ENCODE measurements around the gene TMEM256.

TMEM256 gene

GRCh38 chr17:7407485-7408251 lies 3.8 kb upstream of the TMEM256 start, which contains the start of gene NLGN2:
TSS of gene NLGN2 (plus strand) at chr17:7407845. CDS start at chr17:7408256, 411 bp downstream.
- Histone ChIP-seq H3K4me3 (ENCODE audit: low read depth, low read length) (no peak within 1 kb of the TSS), H2AFZ (no peak within 1 kb of the TSS), H3K4me2 (ENCODE audit: low read length) (no peak within 1 kb of the TSS), H3K4me1 (peaks cover 11% of the 10 kb centered on the region), H3K79me2 (no peaks in the 10 kb centered on the region), H3K9me3 (ENCODE audit: control insufficient read depth, low read length) (no peaks in the 10 kb centered on the region), H3K27me3 (ENCODE audit: control insufficient read depth, insufficient read depth, low read length) (no peaks in the 10 kb centered on the region), H3K9ac (no peak within 1 kb of the TSS), H3K36me3 (ENCODE audit: control insufficient read depth, insufficient read depth, low read length) (no peaks in the 10 kb centered on the region), H3K27ac (no peak within 1 kb of the TSS)
- no peak for TF ChIP-seq CTCF (IDR thresholded peaks at IDR 0.05)

DNA sequence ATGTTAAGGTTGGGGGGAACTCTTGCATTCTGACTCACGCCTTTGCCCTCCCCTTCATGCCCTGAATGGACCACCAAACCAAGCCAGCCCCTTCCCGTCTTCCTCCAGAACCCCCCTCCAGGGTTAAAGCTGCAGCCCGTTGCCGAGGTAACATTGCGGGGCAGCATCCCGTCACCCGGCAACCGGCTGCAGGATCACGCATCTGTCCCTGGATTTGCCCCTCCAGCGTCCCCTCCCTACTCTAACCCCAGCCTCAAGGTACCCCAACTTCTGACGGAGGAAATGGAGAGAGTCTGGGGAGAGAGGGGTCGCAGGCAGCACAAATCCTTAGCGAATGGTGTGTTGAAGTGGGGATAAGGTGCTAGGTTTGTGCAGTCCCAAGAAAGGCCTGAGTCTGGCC lies 3.2 kb upstream of the TMEM256 start:
- H2AFZ ChIP-seq, result no peak overlapping the region
- H3K4me1 ChIP-seq, result peaks cover 11% of the 10 kb centered on the region
- no peak for TF ChIP-seq CTCF (IDR thresholded peaks at IDR 0.05)
- no peak overlapping the region for H3K4me3 ChIP-seq (ENCODE audit: low read depth, low read length)
- H3K36me3 ChIP-seq (ENCODE audit: control insufficient read depth, insufficient read depth, low read length), result no peaks in the 10 kb centered on the region
- no peaks in the 10 kb centered on the region for H3K27me3 ChIP-seq (ENCODE audit: control insufficient read depth, insufficient read depth, low read length)
- no peak overlapping the region for H3K27ac ChIP-seq
- no peaks in the 10 kb centered on the region for H3K9me3 ChIP-seq (ENCODE audit: control insufficient read depth, low read length)
- no peak overlapping the region for H3K9ac ChIP-seq
- H3K79me2 ChIP-seq, result no peaks in the 10 kb centered on the region
- no peak overlapping the region for H3K4me2 ChIP-seq (ENCODE audit: low read length)

DNA sequence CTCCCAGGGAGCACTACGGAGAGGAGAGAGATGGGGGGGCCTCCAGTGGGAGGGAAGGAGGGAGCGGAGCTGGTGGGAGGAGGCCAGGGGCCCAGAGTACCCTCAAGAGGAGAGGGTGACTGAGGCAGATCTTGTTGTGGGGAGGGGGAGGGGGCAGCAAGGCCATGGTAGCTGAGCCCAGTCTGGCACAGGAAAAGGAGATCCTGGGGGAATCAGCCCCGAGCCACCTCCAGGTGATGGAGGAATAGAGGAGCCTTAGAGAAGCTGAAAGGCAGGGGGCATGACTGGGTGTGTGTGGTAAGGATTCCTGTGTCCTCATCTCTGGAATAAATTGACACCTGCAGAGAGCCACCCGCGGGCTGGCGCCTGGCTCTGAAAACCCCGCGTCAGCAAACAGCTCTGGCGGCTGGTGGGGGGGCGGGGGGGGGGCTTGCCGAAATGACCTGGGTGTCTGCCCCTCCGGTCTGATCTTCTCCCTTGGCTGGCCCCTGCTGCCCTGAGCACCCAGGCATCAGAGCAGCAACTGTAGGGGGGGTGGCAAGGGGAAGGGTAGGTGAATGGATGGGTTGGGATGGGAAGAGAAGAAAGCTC lies 2.4 kb upstream of the TMEM256 start:
- H3K4me1 ChIP-seq, result peaks cover 11% of the 10 kb centered on the region
- no peaks in the 10 kb centered on the region for H3K27me3 ChIP-seq (ENCODE audit: control insufficient read depth, insufficient read depth, low read length)
- peak overlapping the region; percentile 65 for H3K4me3 ChIP-seq (ENCODE audit: low read depth, low read length)
- H3K9ac ChIP-seq, result no peak overlapping the region
- peak overlapping the region; percentile 87 for H3K4me2 ChIP-seq (ENCODE audit: low read length)
- H2AFZ ChIP-seq, result no peak overlapping the region
- no peaks in the 10 kb centered on the region for H3K9me3 ChIP-seq (ENCODE audit: control insufficient read depth, low read length)
- peak overlapping the region; percentile 72 for H3K27ac ChIP-seq
- no peaks in the 10 kb centered on the region for H3K36me3 ChIP-seq (ENCODE audit: control insufficient read depth, insufficient read depth, low read length)
- H3K79me2 ChIP-seq, result no peaks in the 10 kb centered on the region
- no peak for TF ChIP-seq CTCF (IDR thresholded peaks at IDR 0.05)

DNA sequence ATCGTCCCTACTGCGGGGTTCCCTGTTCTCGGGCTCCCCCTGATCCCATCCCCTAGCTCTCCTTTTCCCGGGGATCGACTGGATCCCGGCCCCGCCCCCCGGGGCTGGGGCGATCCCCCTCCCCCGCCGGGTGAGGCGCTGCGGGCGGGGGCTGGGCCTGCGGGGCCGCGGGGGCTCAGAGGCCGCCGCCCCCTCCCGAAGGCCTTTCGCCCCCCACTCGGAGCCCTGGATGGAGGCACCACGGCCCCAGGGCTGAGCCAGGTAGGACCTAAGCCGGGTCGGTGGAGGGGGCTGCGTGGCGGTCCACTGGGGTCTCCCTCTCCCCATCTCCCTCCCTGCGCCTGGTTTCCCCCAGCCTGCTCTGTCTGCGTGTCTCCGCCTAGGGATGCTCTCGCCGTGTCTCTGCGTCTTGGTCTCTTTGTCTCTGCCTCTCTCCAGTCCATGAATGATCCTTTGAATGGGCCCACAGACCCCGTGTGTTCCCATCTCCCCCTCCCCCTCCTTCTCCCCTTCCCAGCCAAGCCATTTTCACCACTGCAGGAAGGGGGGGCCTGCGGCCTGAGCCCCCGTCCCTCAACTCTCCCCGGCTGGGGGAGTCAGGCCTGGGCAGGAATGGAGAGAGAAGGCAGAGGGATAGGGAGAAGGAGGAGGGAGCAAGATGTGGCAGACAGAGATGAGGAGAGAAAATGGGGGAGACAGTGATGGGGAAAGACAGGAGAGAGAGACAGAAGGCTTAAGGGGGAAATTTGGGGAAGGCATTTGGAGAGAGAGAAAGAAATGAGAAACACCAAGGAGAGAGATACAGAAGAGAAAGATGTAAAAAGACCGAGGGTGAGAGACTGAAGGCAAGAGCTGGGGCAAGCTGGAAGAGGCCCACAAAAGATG lies 1.7 kb upstream of the TMEM256 start:
- Histone ChIP-seq H3K4me2 (ENCODE audit: low read length) (peak overlapping the region; percentile 87), H3K9ac (no peak overlapping the region), H3K27ac (peak overlapping the region; percentile 72), H2AFZ (peak overlapping the region; percentile 81), H3K9me3 (ENCODE audit: control insufficient read depth, low read length) (no peaks in the 10 kb centered on the region), H3K4me3 (ENCODE audit: low read depth, low read length) (peak overlapping the region; percentile 65), H3K36me3 (ENCODE audit: control insufficient read depth, insufficient read depth, low read length) (no peaks in the 10 kb centered on the region), H3K4me1 (peaks cover 11% of the 10 kb centered on the region), H3K79me2 (peaks cover 3% of the 10 kb centered on the region), H3K27me3 (ENCODE audit: control insufficient read depth, insufficient read depth, low read length) (no peaks in the 10 kb centered on the region)
- TF ChIP-seq CTCF (IDR thresholded peaks at IDR 0.05), result no peak

Measured in parathyroid adenoma (tissue), 2 donors.